DND-41 (cell line): ENCODE data around the gene VWC2L.
A peak's percentile ranks its signal among the peaks of the same experiment; 100 is the strongest.

ENCODE experiments used
- ATAC-seq: fragments of 200-7000 bp; cut with Tn5 transposase; 3 replicates; pipeline ENCODE4 v1.9.1; 2021; ENCODE audit warnings: low read depth; ENCODE audit not compliant: insufficient read depth
- DNase-seq: peaks from one replicate; pipeline ENCODE4 v3.0.0-alpha.2; 2020
- H2AFZ ChIP-seq: 2 replicates; pipeline ENCODE4 v1.6.0; 2012; ENCODE audit warnings: low read depth, low read length
- H3K27ac ChIP-seq: 2 replicates; pipeline ENCODE4 v1.5.1; 2012; ENCODE audit warnings: low read length, inconsistent platforms
- H3K27me3 ChIP-seq: fragments of 200-600 bp; sonication (generic); 2 replicates; pipeline ENCODE4 v1.6.0; 2012; ENCODE audit warnings: low read length, mild to moderate bottlenecking, inconsistent platforms; ENCODE audit not compliant: insufficient read depth, poor library complexity
- H3K36me3 ChIP-seq: 2 replicates; pipeline ENCODE4 v1.5.1; 2012; ENCODE audit warnings: low read length, inconsistent platforms; ENCODE audit not compliant: insufficient read depth
- H3K4me1 ChIP-seq: 2 replicates; pipeline ENCODE4 v1.5.1; 2012; ENCODE audit warnings: mild to moderate bottlenecking, low read length; ENCODE audit not compliant: insufficient read depth
- H3K4me2 ChIP-seq: 2 replicates; pipeline ENCODE4 v1.6.0; 2012; ENCODE audit warnings: mild to moderate bottlenecking, moderate library complexity, low read length, inconsistent platforms; ENCODE audit not compliant: insufficient read depth
- H3K4me3 ChIP-seq, 2 experiments: fragments of 200-600 bp in 1 of 2; shearing (Covaris generic) in 1 of 2; 2 replicates each; pipeline ENCODE4 v1.5.1; 2012 to 2016; ENCODE audit warnings: inconsistent platforms in 2 of 2, low read length in 2 of 2, mild to moderate bottlenecking in 2 of 2, low read depth in 1 of 2, moderate library complexity in 1 of 2
- H3K79me2 ChIP-seq: 2 replicates; pipeline ENCODE4 v1.6.0; 2012; ENCODE audit warnings: low read length, inconsistent platforms; ENCODE audit not compliant: insufficient read depth
- H3K9ac ChIP-seq: 2 replicates; pipeline ENCODE4 v1.6.0; 2012; ENCODE audit warnings: low read depth, mild to moderate bottlenecking, inconsistent platforms, low read length, moderate library complexity
- H3K9me3 ChIP-seq: 2 replicates; pipeline ENCODE4 v1.5.1; 2012; ENCODE audit warnings: low read length, moderate library complexity, mild to moderate bottlenecking, inconsistent platforms; ENCODE audit not compliant: insufficient read depth, severe bottlenecking
- H4K20me1 ChIP-seq: 2 replicates; pipeline ENCODE4 v1.6.0; 2012; ENCODE audit warnings: low read length; ENCODE audit not compliant: insufficient read depth
- CTCF ChIP-seq: IDR thresholded peaks from 2 replicates; pipeline ENCODE4 v1.5.1; 2012; ENCODE audit warnings: borderline replicate concordance, low read length, moderate library complexity, mild to moderate bottlenecking; ENCODE audit not compliant: poor library complexity, severe bottlenecking; ENCODE audit errors: extremely low read depth
- EZH2 ChIP-seq: IDR thresholded peaks from 3 replicates; pipeline ENCODE4 v1.6.1; 2012; ENCODE audit warnings: borderline replicate concordance, low read depth, mild to moderate bottlenecking, moderate library complexity, low read length, inconsistent platforms; ENCODE audit not compliant: severe bottlenecking

Gene VWC2L

GRCh38 chr2:214492152-214492551 is 81.3 kb downstream of the VWC2L start:
- no peak overlapping the region for H3K9ac ChIP-seq
- TF ChIP-seq CTCF, result no peak
- no peak for TF ChIP-seq EZH2
- DNase-seq, result peak; percentile 9

GRCh38 chr2:214492608-214493007 is 81.8 kb downstream of the VWC2L start:
- H3K27me3 ChIP-seq, result no peaks in the 10 kb centered on the region
- H3K4me3 ChIP-seq, result no peak overlapping the region
- no peaks in the 10 kb centered on the region for H3K79me2 ChIP-seq
- H3K9ac ChIP-seq, result no peak overlapping the region
- H3K4me2 ChIP-seq, result no peak overlapping the region
- H3K36me3 ChIP-seq, result no peaks in the 10 kb centered on the region
- no peaks in the 10 kb centered on the region for H3K9me3 ChIP-seq
- ATAC-seq (no peak), DNase-seq (no peak)
- H3K27ac ChIP-seq, result no peak overlapping the region
- no peak for TF ChIP-seq EZH2
- no peak for TF ChIP-seq CTCF
- H2AFZ ChIP-seq, result no peak overlapping the region
- H4K20me1 ChIP-seq, result no peaks in the 10 kb centered on the region
- H3K4me1 ChIP-seq, result no peaks in the 10 kb centered on the region

More at GRCh38 chr2:214492152-214492551, 81.3 kb downstream of the VWC2L start:
- Histone ChIP-seq H3K4me1 (no peaks in the 10 kb centered on the region), H3K27me3 (no peaks in the 10 kb centered on the region), H3K36me3 (no peaks in the 10 kb centered on the region), H4K20me1 (no peaks in the 10 kb centered on the region), H3K27ac (no peak overlapping the region), H3K79me2 (no peaks in the 10 kb centered on the region), H3K9me3 (no peaks in the 10 kb centered on the region), H3K4me3 (no peak overlapping the region), H3K4me2 (no peak overlapping the region), H2AFZ (no peak overlapping the region)
- no peak; the same call in 2 of the 3 replicates for ATAC-seq

- Histone ChIP-seq H3K79me2 (no peaks in the 10 kb centered on the region), H3K9ac (no peak overlapping the region), H3K4me2 (no peak overlapping the region), H3K36me3 (no peaks in the 10 kb centered on the region), H3K4me3 (no peak overlapping the region), H3K27ac (no peak overlapping the region), H3K4me1 (no peaks in the 10 kb centered on the region), H3K9me3 (no peaks in the 10 kb centered on the region), H4K20me1 (no peaks in the 10 kb centered on the region), H2AFZ (no peak overlapping the region), H3K27me3 (no peaks in the 10 kb centered on the region)
- TF ChIP-seq CTCF (no peak), EZH2 (no peak)
- no peak for ATAC-seq
- no peak for DNase-seq
Observed at GRCh38 chr2:214497489-214497888, 86.6 kb downstream of the VWC2L start.

- Histone ChIP-seq H3K4me1 (no peaks in the 10 kb centered on the region), H3K9me3 (no peaks in the 10 kb centered on the region), H2AFZ (no peak overlapping the region), H3K36me3 (no peaks in the 10 kb centered on the region), H3K79me2 (no peaks in the 10 kb centered on the region), H3K27me3 (no peaks in the 10 kb centered on the region), H3K4me3 (no peak overlapping the region), H3K27ac (no peak overlapping the region), H4K20me1 (no peaks in the 10 kb centered on the region), H3K4me2 (no peak overlapping the region), H3K9ac (no peak overlapping the region)
- no peak for ATAC-seq
- no peak for DNase-seq
- no peak for TF ChIP-seq EZH2
- no peak for TF ChIP-seq CTCF
Observed at GRCh38 chr2:214503568-214503967, 92.7 kb downstream of the VWC2L start.
